A673 (cell line): ENCODE measurements around the gene TMEM263. TPM values are rescaled to one million over a fixed set of nuclear protein-coding genes. Genes with fewer than 3 reads are reported as not detected.

ENCODE experiments used
- BruUV-seq: library from RNA; stranded (reverse); fragments of 400-500 nt; replicated peaks from 2 replicates; lab custom pipeline; 2021; lab: Mats Ljungman, UMichigan
- CTCF ChIA-PET: fragments of 300-600 bp; sonication (Branson Sonifier 250); formaldehyde crosslinking; loops from one replicate; lab custom pipeline; 2022; ENCODE audit warnings: antibody characterized with exemption; lab: Charles Lee
- POLR2A ChIA-PET: fragments of 300-600 bp; sonication (Branson Sonifier 250); formaldehyde crosslinking; loops from one replicate; lab custom pipeline; 2022; ENCODE audit warnings: antibody characterized with exemption; ENCODE audit not compliant: low non-redundant PET; lab: Charles Lee
- DNase-seq: peaks from one replicate; pipeline ENCODE4 v3.0.0-alpha.2; 2015; ENCODE audit warnings: low spot score
- H3K27ac ChIP-seq: fragments of 200-600 bp; sonication (generic); 2 replicates; pipeline ENCODE4 v1.5.1; 2016; ENCODE audit warnings: mixed run types, low read depth, mild to moderate bottlenecking, mixed read lengths, antibody characterized with exemption, low read length; ENCODE audit not compliant: poor library complexity, severe bottlenecking
- H3K27me3 ChIP-seq: fragments of 200-600 bp; sonication (generic); replicated peaks from 2 replicates; pipeline ENCODE4 v1.6.1; 2017; ENCODE audit warnings: mixed run types, low read depth, mild to moderate bottlenecking, mixed read lengths, antibody characterized with exemption, low read length; ENCODE audit not compliant: insufficient read depth, poor library complexity
- H3K36me3 ChIP-seq: fragments of 200-600 bp; sonication (generic); 2 replicates; pipeline ENCODE4 v1.6.1; 2016; ENCODE audit warnings: mixed run types, mild to moderate bottlenecking, mixed read lengths, antibody characterized with exemption, low read length; ENCODE audit not compliant: insufficient read depth, poor library complexity, severe bottlenecking
- H3K4me1 ChIP-seq: fragments of 200-600 bp; sonication (generic); 2 replicates; pipeline ENCODE4 v1.6.1; 2017; ENCODE audit warnings: mixed run types, mild to moderate bottlenecking, mixed read lengths, antibody characterized with exemption, low read length; ENCODE audit not compliant: insufficient read depth, poor library complexity, severe bottlenecking
- H3K4me3 ChIP-seq: fragments of 200-600 bp; sonication (generic); 2 replicates; pipeline ENCODE4 v1.5.1; 2016; ENCODE audit warnings: low read depth, mixed run types, mild to moderate bottlenecking, mixed read lengths, low read length; ENCODE audit not compliant: poor library complexity, severe bottlenecking
- H3K9me3 ChIP-seq: fragments of 200-600 bp; sonication (generic); 2 replicates; pipeline ENCODE4 v1.6.1; 2016; ENCODE audit warnings: mixed run types, low read depth, mild to moderate bottlenecking, mixed read lengths, antibody characterized with exemption, low read length; ENCODE audit not compliant: poor library complexity, severe bottlenecking
- EZH2 ChIP-seq: fragments of 200-600 bp; sonication (generic); IDR thresholded peaks from 2 replicates; pipeline ENCODE4 v1.6.1; 2017; ENCODE audit warnings: borderline replicate concordance, low read depth, mild to moderate bottlenecking, mixed read lengths, antibody characterized with exemption, low read length; ENCODE audit not compliant: poor library complexity, severe bottlenecking
- intact Hi-C: fragments of 100-400 bp; cut with micrococcal nuclease; formaldehyde crosslinking; loops from one replicate; pipeline ENCODE4 v1.10.0; 2022; ENCODE audit not compliant: unreplicated experiment
- total RNA-seq: library from RNA; stranded (reverse); gene quantifications from 2 replicates; pipeline ENCODE4 v1.2.3, GENCODE V29; 2021
- TF ChIP-seq, protein P1 (sequence below): fragments of 300-800, 200-600 bp; sonication (generic); conservative IDR thresholded peaks from 2 replicates; pipeline ENCODE4 v1.5.1; 2017; ENCODE audit warnings: low read depth, mild to moderate bottlenecking, antibody characterized with exemption, low read length, moderate library complexity, mixed read lengths

The TMEM263 gene
- total RNA-seq, 1 experiment from 2014 or later: 32.3 TPM

DNA sequence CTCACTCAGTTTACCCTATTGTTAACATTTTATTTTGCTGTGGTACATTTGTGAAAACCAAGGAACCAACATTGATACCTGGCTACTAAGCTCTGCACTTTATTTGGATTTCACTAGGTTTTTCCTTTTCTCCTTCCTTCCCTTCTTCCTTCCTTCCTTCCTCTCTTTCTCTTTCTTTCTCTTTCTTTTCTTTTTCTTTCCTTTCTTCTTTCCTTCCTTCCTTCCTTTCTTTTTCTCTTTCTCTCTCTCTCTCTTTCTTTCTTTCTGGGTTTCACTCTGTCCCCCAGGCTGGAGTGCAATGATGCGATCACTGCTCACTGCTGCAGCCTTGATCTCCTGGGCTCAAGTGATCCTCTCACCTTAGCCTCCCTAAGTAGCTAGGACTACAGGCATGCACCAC, 29.1 kb upstream of the TMEM263 start:
- POLR2A ChIA-PET: no interaction called here

DNA sequence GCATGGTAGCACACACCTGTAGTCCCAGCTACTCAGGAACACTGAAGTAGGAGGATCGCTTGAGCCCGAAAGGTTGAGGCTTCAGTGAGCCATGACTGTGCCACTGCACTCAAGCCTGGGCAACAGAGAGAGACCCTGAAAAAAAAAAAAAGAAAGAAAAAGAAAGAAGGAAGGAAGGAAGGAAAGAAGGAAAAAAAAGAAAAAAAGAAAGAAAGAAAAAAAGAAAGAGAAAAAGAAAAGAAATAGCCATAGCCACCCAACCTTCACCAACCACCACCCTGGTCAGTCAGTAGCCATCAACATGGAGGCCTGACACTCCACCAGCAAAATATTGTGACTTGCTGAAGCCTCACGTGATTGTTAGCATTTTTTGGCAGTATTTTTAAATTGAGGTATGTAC, 21.4 kb upstream of the TMEM263 start:
- H3K4me3 ChIP-seq: no peak overlapping the region
- no peak overlapping the region for H3K27ac ChIP-seq
- H3K27me3 ChIP-seq: peaks cover 3% of the 10 kb centered on the region
- no peak for TF ChIP-seq EZH2
- TF ChIP-seq, protein P1, sequence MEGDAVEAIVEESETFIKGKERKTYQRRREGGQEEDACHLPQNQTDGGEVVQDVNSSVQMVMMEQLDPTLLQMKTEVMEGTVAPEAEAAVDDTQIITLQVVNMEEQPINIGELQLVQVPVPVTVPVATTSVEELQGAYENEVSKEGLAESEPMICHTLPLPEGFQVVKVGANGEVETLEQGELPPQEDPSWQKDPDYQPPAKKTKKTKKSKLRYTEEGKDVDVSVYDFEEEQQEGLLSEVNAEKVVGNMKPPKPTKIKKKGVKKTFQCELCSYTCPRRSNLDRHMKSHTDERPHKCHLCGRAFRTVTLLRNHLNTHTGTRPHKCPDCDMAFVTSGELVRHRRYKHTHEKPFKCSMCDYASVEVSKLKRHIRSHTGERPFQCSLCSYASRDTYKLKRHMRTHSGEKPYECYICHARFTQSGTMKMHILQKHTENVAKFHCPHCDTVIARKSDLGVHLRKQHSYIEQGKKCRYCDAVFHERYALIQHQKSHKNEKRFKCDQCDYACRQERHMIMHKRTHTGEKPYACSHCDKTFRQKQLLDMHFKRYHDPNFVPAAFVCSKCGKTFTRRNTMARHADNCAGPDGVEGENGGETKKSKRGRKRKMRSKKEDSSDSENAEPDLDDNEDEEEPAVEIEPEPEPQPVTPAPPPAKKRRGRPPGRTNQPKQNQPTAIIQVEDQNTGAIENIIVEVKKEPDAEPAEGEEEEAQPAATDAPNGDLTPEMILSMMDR: no peak
- H3K4me1 ChIP-seq: no peaks in the 10 kb centered on the region
- intact Hi-C loops: no loop called here
- POLR2A ChIA-PET: no interaction called here
- DNase-seq: no peak
- CTCF ChIA-PET: no interaction called here
- H3K9me3 ChIP-seq: no peaks in the 10 kb centered on the region
- BruUV-seq: no TSS peak
- H3K36me3 ChIP-seq: no peaks in the 10 kb centered on the region

More for the DNA sequence above, 29.1 kb upstream of the TMEM263 start:
- no TSS peak for BruUV-seq
- Histone ChIP-seq H3K27me3 (peaks cover 6% of the 10 kb centered on the region), H3K4me1 (no peaks in the 10 kb centered on the region), H3K36me3 (no peaks in the 10 kb centered on the region), H3K27ac (no peak overlapping the region), H3K9me3 (no peaks in the 10 kb centered on the region), H3K4me3 (no peak overlapping the region)
- no peak for DNase-seq
- CTCF ChIA-PET: no interaction called here
- intact Hi-C loops: no loop called here
- TF ChIP-seq, protein P1: no peak
- no peak for TF ChIP-seq EZH2

DNA sequence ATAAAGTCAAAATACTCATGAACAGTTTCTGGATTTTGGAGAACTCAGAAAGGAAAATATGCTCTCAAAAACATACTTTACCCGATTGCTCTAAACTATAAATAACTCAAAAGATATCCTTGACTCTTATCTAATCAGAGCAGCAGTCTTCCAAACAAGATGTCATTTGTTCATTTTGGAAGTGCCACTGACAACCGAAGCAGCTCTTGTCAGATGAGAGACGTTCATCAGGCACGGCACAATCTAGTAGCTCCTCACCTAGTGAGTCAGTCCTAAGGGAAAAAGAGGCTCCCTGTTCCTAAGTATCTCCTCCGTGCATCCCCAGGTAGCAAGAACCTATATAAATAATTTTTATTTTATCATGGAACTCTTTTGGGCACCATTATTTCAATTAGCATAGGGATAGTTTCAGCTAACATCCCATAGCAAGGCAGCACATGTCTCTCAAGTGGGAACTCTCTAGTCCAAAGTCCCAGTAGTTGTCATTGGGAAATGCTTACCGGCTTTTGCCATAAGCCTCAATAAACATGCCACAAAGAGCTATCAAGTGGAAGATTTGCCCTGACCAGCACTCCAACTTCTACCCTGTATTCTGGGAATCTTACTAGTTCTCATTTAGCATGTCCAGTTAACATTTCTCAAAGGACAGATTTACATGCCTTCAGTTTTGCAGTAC, 14.1 kb upstream of the TMEM263 start:
- ChIA-PET CTCF (no interaction called here), POLR2A (no interaction called here)
- no TSS peak for BruUV-seq
- TF ChIP-seq, protein P1: no peak
- TF ChIP-seq EZH2: no peak
- DNase-seq: no peak
- H3K4me3 ChIP-seq: no peak overlapping the region
- no peaks in the 10 kb centered on the region for H3K4me1 ChIP-seq
- H3K27me3 ChIP-seq: no peaks in the 10 kb centered on the region
- no peak overlapping the region for H3K27ac ChIP-seq
- H3K9me3 ChIP-seq: peaks cover 12% of the 10 kb centered on the region
- intact Hi-C loops: no loop called here
- H3K36me3 ChIP-seq: no peaks in the 10 kb centered on the region
